Measurements from ENCODE around the gene GMPS.

DNA sequence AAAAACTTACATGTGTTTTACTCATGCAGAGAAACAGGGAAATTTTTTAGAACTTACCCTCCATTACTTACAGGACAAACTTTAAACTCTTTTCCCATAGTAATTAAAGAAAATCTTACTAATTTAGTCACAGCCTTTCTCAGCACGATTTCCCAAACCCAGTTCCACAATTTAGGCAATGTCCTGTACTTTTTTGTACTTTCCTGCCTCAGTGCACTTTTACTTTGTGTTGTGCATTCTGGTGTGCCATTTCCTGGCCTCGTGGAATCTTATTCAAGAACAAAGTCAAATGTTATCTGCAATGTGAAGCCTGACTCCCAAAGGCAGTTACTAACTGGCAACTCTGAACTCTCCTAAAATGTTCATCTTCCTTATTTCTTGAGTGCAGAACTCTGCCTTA is 18.1 kb upstream of the GMPS start:
- TF ChIP-seq EZH2phosphoT487 (IDR thresholded peaks at IDR 0.05; ENCODE audit: insufficient read depth, low read depth) = no peak
- TF ChIP-seq EZH2 (IDR thresholded peaks at IDR 0.05; ENCODE audit: insufficient read depth, poor library complexity, severe bottlenecking) = no peak

Measured in GM23248 (cell line).